Epidermal melanocyte (primary cell): ENCODE results near the gene ATP6AP1.

Experiments used
- DNase-seq: peaks from one replicate; pipeline ENCODE4 v3.0.0; 2011; ENCODE audit warnings: low spot score; ENCODE audit not compliant: insufficient read length

The ATP6AP1 gene

DNA sequence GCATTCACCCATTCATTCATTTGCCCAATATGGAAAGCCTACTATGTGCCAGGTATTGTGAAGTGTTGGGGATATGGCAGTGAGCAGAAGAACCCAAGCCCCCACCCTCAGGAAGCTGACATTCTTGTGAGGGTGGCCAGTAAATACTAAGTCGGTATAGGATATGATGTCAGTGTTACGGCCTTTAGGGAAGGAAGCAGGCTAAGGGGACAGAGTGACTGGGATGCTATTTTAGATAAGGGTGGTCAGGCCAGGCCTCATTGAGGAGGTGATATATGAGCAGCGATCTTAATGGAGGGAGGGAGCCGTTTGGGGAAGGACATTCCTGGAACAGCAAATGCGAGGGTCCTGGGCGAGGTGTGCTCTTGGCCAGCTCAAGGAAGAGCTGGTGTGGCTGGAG is 2.0 kb downstream of the ATP6AP1 start:
- DNase-seq = no peak

DNA sequence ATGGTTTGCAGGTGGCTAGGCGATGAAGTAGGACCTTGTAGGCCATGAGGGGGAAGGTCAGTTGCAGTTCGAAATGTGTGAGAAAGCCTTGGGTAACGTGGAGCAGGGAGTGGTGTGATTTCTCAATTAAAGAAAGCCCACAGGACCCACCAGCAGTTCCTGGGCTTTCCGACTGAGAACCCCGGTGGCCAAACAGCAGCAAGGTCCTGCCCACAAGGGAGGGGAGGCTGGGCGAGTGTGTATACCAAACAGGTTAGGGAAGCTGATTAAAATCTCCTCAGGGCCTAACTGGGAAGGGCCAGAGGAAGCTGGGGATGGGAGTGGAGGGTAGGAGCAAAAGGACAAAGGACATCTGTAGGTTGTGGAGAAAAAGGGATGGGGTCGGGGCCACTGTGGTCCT is 2.4 kb downstream of the ATP6AP1 start:
- no peak for DNase-seq

DNA sequence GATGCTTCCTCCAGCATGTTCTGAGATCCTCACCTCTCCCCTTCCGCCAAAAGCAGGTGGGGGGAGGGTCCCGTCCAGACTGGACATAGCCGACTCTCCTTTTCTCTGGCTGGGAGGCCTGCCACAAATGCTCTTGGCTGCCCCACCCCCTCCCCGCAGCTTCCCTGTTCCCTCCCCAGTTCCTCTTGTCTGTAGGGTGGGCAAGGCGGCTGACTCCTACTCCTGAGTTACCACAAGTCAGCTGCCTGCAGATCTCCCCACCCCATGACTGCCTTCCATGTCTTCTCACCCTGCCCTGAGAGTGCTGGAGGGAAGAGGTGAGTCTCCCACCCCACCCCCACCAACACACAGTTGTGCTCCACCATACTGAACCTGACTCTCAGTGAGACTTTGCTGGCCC is 2.9 kb downstream of the ATP6AP1 start:
- no peak for DNase-seq

DNA sequence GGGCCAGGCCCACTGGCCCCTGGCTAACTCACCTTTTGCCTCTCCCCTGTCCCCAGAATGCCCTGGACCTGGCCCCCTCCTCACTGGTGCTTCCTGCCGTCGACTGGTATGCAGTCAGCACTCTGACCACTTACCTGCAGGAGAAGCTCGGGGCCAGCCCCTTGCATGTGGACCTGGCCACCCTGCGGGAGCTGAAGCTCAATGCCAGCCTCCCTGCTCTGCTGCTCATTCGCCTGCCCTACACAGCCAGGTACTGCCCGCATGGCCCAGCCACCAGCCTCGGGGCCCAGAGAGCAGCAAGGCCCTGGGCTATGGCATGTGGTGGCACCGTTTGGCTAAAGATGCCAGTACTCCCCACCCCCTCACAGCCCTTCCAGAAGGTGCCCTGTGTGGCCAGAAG is 3.7 kb downstream of the ATP6AP1 start:
- no peak for DNase-seq

DNA sequence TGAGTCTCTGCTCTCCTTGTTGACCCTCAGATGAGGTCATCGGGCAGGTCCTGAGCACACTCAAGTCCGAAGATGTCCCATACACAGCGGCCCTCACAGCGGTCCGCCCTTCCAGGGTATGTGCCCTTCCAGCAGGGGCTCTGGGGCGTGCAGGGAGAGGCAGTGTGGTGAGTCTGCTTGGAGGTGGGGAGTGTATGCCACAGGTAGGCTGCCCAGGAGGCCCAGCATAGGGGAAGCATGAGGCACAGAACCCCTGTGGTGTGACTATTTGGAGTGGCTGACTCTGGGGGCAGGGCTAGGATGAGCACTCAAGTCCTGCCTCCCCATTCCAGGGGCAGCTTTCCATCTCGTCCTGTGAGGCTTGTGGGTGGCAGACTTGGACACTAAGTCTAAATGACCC is 5.1 kb downstream of the ATP6AP1 start:
- DNase-seq = no peak

DNA sequence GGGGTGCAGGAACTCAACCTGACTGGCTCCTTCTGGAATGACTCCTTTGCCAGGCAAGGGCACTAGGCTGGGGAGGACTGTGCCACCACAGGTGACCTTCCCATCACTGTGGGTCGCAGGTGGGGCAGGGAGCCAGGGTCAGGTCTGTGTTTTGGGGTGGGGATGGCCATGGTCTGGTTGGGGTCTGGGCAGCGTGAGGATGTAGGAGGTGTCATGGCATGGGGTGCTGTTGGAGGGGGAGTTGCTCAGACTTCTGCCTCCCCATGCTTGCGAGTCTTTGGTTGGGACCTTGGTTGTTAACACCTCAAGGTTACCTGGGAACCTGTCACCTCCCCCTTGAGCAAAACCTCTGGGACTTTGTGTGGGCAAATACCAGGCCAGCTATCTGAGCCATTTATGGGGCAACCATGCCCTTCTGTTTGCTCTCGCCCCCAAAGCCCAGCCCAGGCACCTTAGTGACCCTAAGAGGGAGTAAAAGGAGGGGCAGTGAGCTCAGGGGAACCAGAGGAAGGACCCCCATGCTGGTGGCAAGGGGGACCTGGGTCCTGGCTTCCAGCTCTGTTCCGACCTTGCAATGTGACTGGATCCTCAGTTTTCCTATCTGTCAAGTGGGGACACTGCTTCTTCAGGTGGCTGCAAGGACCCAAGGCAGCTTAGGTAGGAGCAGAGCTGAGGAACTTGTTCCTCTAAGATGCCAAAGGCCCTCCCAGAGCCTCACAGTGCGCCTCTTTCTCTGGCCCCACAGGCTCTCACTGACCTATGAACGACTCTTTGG is 6.1 kb downstream of the ATP6AP1 start:
- no peak for DNase-seq

DNA sequence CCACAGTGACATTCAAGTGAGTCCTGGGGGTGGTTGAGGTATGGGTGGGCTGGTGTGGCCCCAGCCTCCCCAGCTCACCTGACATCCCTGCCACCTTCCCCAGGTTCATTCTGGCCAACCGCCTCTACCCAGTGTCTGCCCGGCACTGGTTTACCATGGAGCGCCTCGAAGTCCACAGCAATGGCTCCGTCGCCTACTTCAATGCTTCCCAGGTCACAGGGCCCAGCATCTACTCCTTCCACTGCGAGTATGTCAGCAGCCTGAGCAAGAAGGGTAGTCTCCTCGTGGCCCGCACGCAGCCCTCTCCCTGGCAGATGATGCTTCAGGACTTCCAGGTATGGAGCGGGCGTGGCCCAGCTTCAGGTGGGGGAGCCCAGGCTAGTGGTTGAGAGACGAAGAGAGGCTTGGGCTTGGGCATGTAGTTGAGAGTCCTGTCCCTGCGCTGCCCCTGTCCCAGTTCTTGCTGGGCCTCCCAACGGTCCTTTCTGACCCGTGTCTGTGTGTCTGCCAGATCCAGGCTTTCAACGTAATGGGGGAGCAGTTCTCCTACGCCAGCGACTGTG is 6.8 kb downstream of the ATP6AP1 start:
- no peak for DNase-seq

DNA sequence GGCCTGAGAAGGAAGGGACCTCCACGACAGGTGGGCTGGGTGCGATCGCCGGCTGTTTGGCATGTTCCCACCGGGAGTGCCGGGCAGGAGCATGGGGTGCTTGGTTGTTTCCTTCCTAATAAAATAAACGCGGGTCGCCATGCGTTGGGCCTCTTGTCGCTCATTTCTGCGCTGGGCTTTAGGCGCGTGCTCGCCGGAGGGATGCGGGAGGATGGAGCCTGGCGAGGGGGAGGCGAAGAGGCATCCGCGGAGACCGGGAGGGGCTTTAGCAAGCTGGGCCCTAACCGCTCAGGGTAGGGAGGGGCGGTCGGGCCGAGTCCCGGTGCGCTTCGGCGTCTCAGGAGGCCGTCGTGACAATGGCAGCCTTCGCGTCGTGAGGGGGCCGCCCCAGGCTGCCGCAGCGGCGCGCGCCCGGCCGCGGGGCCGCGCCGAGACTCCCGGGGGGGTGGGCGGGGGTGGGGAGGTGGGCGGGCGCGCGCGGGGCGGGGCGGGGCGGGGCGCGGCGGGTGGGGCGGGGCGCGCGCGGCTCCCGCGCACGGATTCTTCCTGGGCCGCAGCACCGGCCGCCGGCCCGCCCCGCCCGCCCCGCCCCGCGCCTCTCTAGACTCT is 8.0 kb downstream of the ATP6AP1 start:
- peak; percentile 60 for DNase-seq

DNA sequence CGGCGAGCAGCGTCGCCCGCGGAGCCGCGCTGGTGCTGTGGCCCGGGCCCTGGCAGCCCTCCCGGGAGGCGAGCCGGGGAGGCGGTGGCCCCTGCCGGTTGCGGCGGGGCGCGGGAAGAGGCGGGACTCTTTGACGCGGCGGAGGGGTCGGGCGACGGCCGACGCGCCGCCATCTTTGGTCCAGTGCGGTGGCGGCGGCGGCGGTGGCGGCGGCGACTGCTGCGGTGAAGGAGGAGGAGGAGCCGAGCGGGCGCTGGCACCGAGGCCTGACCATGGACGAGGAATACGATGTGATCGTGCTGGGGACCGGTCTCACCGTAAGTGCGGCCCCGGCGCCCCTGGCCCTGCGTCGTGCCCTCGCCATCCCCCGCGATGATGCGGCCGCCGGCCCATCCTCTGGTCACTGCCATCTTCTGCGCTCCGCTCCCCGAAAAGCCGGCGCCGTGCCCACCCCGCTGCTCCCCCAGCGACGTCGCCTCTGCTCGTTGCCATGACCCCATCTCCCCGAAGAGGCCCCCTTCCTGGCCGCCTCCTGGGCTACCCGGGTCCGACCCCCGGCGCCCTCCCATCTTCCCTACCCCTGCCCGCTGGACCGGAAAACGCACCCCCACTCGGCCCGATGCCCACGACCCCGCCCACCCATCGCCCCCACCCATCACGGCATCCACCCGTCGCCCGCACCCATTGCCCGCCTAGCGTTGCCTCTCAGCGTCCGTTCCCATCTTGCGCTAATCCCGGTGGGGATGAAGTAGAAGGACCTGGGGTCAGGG is 8.7 kb downstream of the ATP6AP1 start, which contains the start of gene GDI1:
TSS of gene GDI1 (plus strand) at position 172 of the 770 bp plus-strand sequence. CDS start at position 273, 101 bp downstream.
- peak; percentile 64 for DNase-seq

DNA sequence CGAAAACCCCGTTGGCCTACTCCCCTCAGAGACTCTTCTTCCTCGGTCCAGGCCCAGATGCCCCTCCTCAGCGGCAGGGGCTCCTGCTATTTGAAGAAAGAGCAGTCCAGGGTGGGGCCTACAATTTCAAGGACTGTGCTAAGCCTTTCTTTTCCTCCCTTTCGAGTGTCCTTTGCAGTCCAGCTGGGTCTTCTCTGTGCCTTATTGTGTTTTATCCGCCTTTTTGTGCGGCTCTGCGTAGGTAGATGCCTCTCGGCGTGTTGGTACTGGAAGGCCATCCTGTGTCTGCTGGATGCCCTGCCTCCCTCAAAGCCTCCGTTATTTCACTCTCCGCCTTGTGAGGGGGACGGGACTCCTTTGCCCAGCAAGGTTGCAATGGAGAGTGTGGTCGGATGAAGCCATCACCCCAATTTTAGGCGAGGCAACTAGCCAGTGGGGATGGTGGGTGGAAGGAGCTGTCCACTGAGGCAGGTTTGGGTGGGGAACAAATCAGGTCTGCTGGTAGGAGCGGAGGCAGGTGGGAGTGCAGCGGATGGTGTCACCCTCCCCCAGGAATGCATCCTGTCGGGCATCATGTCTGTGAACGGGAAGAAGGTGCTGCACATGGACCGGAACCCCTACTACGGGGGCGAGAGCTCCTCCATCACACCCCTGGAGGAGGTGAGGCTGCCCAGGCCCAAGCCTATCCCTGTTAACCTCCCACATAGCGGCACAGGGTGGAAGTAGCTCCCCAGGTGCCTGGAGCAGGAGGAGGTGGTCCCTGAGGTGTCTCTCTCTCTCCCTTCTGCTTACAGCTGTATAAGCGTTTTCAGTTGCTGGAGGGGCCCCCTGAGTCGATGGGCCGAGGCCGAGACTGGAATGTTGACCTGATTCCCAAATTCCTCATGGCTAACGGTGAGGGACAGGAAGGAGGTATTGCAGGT is 9.8 kb downstream of the ATP6AP1 start:
- no peak for DNase-seq

DNA sequence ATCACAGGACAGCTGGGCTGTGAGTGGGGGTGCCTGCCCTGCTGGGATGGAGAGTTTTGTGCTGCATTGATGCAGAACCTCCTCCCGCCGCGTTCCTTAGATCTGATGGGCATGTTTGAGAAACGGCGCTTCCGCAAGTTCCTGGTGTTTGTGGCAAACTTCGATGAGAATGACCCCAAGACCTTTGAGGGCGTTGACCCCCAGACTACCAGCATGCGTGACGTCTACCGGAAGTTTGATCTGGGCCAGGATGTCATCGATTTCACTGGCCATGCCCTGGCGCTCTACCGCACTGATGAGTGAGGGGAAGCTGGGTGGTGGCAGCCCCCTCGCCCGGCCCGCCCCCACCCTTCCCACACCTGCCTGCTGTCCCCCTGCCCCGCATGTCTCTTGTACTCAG is 11.4 kb downstream of the ATP6AP1 start:
- DNase-seq = no peak

DNA sequence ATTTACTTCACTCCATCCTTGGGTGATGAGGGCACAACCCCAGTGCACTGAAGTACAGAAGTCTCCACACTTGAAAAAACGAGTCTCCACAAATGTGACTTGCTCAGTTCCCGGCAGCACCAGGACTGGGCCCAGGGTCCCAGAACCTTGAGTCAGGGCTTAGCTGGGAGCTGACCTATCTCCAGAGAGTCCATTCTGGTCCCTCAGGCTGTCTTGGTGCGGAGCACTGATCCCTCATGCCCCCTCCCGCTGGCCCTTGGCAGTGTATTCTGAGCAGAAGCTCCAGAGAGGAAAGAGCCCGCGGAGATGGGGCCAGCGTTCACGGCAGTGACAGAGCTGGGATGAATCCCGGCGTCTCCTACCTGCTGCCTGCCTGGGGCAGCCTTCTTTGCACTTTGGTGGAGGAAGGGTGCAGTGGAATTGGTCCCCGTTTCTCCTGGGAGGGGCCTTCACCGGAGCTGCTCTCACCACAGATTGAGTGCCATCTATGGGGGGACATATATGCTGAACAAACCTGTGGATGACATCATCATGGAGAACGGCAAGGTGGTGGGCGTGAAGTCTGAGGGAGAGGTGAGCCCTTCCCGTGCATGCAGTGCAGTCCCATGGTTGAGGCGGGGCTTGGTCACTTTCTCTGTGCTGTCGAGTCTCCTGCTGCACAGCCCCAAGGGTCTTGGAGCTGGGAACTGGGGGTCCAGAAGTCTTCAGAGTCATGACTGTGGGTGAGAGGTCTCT is 12.3 kb downstream of the ATP6AP1 start:
- no peak for DNase-seq

DNA sequence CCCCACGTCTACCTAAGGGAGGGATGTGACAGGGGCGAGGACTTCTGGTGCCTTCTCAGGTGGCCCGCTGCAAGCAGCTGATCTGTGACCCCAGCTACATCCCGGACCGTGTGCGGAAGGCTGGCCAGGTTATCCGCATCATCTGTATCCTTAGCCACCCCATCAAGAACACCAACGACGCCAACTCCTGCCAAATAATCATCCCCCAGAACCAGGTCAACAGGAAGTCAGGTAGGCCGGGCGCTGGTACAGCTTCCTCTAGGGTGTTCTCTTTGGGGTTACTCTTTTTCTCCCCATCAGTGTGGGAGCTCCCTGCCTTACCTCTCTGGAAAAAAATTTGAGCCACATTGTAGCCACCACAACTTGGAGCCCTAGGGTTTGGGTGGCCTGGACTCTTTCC is 13.1 kb downstream of the ATP6AP1 start:
- no peak for DNase-seq

DNA sequence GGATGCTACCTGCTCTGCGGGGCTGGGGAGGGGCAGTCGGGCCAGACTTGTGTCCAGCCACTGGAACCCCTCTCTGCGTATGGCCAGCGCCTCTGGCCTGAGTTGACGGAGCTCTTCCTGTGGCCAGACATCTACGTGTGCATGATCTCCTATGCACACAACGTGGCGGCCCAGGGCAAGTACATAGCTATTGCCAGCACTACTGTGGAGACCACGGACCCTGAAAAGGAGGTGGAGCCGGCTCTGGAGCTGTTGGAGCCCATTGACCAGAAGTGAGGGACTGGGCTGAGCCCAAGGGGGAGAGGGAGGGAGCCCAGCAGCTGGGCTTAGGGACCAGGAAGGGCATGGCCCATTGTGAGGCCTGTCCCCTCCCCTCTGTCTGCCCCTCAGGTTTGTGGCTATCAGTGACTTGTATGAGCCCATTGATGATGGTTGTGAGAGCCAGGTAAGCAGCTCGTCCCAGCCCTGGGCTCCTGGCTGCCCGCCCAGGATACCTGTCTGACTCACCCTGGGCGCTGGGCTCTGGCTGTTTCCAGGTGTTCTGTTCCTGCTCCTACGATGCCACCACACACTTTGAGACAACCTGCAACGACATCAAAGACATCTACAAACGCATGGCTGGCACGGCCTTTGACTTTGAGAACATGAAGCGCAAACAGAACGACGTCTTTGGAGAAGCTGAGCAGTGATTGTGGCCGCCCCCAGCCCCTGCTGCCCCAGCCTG is 13.7 kb downstream of the ATP6AP1 start:
- no peak for DNase-seq

DNA sequence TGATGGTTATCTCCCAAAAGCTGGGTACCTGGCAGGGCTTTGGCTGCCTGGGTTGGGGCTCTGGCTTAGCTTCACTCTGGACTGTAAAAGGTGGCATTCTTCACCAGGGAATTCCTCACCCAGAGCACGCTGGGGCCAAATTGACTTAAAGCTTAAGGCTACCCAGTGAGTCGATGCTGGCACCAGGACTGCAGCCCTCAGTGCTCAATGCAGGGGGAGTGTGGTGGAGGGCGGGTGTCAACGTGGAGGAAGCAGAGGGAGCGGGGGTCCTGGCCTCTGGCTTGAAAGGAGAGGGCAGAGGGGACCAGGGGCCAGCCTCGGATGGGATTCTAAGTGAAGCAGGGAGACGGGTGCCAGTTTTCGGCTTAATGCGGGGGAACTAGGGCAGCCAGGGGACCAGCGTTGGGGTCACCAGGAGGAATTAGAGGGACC is 15.0 kb downstream of the ATP6AP1 start:
- no peak for DNase-seq

DNA sequence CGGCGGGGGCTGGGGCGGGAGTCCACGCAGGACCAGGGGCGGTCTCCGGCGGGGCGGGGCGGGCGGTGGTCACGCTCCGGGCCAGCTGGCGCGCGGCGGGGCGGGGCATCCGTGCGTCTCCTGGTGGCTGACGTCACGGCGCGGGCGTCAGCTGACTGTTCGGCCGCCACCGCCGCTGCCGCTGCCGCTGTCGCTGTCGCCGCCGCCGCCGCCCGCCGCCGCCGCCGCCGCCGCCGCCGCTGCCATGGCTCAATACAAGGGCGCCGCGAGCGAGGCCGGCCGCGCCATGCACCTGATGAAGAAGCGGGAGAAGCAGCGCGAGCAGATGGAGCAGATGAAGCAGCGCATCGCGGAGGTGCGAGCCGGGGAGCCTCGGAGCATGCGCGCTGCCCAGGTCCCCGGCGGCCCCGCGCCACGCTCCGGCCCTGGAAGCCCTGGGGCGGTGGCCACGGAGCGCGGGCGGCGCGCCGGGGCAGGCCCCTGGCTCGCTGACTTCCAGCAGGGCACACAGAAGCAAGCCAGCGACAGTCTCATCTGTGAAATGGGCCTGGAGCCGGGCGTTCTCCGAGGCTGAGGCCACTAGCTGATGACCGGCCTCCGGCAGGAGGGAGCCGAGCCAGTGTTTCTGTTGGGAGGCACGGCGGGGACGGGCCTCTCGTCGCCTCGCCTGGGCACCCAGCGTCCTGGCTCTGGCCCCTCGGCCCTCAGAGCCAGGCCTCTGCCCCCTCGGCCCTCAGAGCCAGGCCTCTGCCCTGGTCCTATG is 15.7 kb downstream of the ATP6AP1 start, which contains the start of gene FAM50A:
TSS of gene FAM50A (plus strand) at position 150 of the 763 bp plus-strand sequence. CDS start at position 245, 95 bp downstream.
- DNase-seq = peak; percentile 75

DNA sequence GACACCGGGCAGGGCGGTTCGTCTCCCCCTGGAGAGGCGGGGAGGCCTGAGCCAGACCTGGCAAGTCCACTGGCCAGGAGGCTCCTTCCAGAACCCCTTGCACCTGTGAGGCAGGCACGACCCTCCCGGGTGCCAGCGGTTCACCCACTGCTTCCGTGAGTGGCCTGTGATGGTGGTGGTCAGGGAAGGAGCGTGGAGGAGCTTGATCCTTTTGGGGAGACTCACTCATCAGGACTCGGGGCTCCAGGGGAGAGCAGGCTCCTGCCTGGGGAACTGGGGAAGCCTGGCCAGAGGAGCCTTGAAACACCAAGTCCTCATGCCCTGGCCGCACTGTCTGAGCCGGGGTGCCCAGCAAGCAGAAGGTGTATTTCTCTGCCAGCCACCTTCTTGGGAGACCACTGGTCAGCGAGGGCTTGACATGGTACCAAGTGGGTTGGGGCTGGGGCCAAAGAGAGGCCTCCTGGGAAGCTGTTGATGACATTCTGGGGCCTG is 16.3 kb downstream of the ATP6AP1 start:
- DNase-seq = no peak

DNA sequence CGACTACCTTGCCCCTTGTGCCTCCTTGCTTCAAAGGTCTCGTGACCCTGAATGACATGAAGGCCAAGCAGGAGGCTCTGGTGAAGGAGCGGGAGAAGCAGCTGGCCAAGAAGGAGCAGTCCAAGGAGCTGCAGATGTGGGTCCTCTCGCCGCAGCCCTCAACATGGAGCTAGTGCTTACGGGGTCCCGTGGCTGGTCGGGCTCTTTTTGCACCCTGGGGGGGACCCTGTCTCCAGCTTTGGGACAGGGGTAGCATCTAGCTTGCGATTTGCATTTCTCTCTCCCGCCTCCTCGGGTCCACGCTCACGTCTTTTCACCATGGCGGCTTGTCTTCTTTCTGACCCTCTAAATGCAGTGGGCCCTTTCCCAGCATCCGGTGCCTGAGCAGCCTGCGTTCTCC is 17.3 kb downstream of the ATP6AP1 start:
- DNase-seq = no peak
